Measurements from ENCODE around the gene GABBR1.

GABBR1 gene

GRCh38 chr6:29510202-29510601 is 122.8 kb downstream of the GABBR1 start:
- no peaks in the 10 kb centered on the region for H3K9me3 ChIP-seq (ENCODE audit: insufficient read depth, low read length)
- no peak overlapping the region for H2AFZ ChIP-seq (ENCODE audit: low read depth, low read length)
- TF ChIP-seq CTCF (IDR thresholded peaks at IDR 0.05; ENCODE audit: low read depth, low read length): peak; percentile 31
- TF ChIP-seq EZH2phosphoT487 (IDR thresholded peaks at IDR 0.05; ENCODE audit: low read depth): no peak
- no peak overlapping the region for H3K4me3 ChIP-seq (ENCODE audit: low read length)
- H3K4me2 ChIP-seq (ENCODE audit: low read length): peak overlapping the region; percentile 13; the same call in 1 of the 2 replicates
- H3K27ac ChIP-seq (ENCODE audit: low read length): no peak overlapping the region
- peaks cover 27% of the 10 kb centered on the region for H3K4me1 ChIP-seq (ENCODE audit: low read length)
- no peaks in the 10 kb centered on the region for H3K27me3 ChIP-seq (ENCODE audit: low read depth, low read length)
- no peaks in the 10 kb centered on the region for H3K36me3 ChIP-seq (replicated peaks; ENCODE audit: low read depth, low read length)
- peaks cover 3% of the 10 kb centered on the region; the same call in 1 of the 2 replicates for H4K20me1 ChIP-seq (ENCODE audit: insufficient read depth, low read length)
- H3K79me2 ChIP-seq (ENCODE audit: low read length): no peaks in the 10 kb centered on the region
- no peak overlapping the region for H3K9ac ChIP-seq (ENCODE audit: low read length)
